GM12873 (cell line): ENCODE measurements around the gene HBEGF.

Experiments
- TF ChIP-seq, protein P1 (sequence below): IDR thresholded peaks from 2 replicates; pipeline ENCODE4 v1.5.1; 2012; ENCODE audit warnings: low read depth, mild to moderate bottlenecking, moderate library complexity, low read length, control low read depth; ENCODE audit not compliant: insufficient read depth; ENCODE audit errors: missing control alignments

The HBEGF gene, protein sequence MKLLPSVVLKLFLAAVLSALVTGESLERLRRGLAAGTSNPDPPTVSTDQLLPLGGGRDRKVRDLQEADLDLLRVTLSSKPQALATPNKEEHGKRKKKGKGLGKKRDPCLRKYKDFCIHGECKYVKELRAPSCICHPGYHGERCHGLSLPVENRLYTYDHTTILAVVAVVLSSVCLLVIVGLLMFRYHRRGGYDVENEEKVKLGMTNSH

DNA sequence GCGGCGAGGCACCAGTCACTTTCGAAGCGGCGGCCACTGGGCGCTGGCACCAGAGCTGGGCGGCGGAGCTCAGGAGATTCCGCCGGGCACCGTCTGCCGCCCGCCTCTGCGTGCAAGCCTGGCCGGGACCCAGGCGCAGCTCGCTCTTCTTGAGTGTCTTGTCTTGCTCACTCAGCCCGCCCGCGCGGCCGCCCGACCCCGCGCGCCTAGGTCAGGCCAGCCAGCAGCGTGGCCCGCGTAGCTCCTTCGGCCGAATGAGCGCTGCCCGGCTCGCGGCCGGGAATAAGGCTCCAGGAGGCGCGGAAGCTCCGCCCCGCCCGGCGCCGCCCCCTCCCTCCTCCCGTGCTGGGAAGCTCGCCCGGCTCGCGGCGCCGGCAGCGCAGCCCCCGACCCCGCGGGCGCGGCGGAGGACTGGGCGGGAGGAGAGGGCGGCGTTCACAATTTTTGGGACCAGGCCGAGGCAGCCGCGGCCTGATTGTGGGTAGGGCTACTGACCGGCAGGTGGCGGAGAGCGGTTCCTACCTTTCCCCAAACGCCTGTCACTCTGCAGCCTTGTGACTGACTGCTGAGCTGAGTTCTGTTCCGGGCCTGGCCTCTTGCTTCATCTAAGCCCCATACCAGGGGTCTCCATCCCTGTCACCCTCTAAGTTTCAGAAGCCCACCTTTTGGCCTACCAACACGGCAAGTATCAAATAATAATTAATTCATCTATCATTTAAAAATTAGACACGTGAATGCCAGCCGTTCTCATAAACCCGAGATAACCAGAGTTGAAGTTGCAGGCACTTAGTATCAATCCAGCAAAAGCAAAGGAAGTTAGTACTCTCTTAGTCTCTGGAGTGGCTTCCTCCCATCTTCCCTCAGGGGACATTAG is at the start of gene HBEGF:
Gene HBEGF (minus strand): TSS at position 256 of the 874 bp plus-strand sequence. CDS start 275 bp downstream, outside the sequence.
- TF ChIP-seq, protein P1, sequence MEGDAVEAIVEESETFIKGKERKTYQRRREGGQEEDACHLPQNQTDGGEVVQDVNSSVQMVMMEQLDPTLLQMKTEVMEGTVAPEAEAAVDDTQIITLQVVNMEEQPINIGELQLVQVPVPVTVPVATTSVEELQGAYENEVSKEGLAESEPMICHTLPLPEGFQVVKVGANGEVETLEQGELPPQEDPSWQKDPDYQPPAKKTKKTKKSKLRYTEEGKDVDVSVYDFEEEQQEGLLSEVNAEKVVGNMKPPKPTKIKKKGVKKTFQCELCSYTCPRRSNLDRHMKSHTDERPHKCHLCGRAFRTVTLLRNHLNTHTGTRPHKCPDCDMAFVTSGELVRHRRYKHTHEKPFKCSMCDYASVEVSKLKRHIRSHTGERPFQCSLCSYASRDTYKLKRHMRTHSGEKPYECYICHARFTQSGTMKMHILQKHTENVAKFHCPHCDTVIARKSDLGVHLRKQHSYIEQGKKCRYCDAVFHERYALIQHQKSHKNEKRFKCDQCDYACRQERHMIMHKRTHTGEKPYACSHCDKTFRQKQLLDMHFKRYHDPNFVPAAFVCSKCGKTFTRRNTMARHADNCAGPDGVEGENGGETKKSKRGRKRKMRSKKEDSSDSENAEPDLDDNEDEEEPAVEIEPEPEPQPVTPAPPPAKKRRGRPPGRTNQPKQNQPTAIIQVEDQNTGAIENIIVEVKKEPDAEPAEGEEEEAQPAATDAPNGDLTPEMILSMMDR = peak; percentile 76

DNA sequence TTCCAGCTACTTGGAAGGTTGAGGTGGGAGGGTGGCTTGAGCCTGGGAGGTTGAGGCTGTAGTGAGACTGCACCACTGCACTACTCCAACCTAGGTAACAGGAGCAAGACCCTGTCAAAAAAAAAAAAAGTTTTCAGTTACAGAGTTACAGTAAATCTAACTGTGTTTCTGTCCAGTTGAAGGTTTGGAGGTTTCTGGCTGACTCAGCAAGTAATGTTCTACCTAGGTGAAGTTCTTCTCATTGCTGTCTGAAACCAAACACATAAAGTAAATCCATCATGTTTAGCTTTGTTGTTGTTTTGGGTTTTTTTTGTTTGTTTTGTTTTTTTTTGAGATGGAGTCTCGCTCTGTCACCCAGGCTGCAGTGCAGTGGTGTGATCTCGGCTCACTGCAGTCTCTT is 47.3 kb upstream of the HBEGF start:
- TF ChIP-seq, protein P1 = no peak

DNA sequence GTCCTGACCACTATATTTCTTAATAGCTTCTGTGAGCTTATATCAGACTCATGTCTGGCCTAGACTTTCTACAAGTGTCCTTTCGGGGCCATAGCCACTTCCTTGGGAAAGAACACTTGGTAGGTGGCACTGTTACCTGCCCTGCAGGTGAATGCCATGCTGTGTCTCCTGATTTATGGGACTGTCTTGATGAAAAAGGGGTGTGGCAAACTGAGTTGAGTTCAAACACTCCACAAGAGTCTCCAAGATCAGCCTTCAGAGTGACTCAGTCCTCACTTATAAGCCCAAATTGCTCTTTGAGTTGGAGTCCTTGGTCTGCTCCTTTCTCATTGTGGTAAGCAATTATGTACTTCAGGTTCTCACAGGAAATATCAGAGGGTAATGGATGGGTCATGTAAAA is 45.3 kb upstream of the HBEGF start:
- TF ChIP-seq, protein P1 = no peak

DNA sequence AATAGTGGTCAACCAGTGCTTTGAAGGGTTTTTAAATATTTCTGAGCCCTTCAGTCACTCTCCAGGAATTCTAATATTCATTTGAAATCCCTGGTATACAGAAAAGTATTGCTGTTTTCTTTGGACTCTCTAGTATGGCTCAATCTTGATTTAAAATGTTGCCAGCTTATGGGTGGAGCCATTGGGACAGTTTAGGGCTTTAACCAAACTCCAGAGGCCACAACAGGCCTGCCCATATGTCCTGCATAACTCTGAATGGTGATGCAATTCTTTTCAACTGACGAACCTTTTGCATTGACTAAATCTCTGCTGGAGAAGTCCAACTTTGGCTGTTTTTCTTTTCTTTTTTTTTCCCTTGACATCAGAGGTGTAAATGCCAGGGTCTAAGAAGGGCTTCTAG is 44.9 kb upstream of the HBEGF start:
- TF ChIP-seq, protein P1 = no peak

DNA sequence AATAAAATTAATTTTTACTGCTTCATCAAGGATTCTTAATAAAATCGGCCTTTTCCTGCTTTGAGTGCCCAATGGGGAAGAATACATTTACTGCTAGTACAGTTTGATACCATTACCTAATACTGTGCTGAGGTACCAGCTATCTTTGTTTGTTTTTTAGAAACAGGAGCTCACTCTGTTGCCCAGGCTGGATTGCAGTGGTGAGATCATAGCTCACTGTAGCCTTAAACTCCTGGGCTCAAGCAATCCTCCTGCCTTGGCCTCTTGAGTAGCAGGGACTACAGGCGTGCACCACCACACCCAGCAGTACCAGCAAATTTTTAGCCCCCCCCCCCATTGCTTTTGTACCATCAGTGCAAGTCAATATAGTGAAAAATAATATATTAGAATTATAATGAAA is 41.6 kb upstream of the HBEGF start:
- TF ChIP-seq, protein P1 = no peak

DNA sequence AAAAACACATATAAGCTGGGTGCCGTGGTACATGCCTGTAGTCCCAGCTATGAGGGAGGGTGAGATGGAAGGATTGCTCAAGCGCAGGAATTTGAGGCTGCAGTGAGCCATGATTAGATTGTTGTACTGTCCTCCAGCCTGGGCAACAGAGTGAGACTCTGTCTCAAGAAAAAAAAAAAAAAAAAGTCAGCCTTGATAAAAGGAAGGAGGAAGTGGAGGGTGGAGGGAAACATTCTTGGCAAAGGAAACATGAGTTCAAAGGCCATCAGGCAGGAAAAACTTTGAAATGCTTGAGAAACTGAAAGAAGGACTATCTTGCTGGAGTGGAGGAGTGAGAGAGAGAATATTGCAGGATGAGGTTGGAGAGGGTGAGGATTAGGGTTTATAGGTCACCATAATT is 36.9 kb upstream of the HBEGF start:
- TF ChIP-seq, protein P1 = no peak

DNA sequence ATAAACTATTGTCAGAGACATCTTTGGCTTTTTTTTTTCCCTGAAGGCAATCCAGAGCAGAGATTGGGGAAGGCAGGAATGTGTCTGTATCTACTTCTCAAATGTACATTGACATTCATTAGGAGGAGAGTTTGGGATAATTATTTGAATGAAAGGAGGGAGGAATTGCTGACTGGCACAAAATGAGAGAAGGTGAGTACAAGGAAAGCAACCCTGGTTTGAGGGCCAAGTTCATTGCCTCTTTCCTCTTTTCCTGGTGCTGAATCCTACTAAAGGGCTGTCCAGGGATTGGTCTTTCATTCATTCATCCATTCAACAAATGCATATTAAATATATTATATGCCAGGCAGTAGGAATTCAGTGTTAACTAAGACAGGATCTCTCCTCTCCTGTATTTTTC is 36.5 kb upstream of the HBEGF start:
- TF ChIP-seq, protein P1 = no peak
